GM18873 (cell line): ENCODE data around the gene DNMT3A.

Source experiments
- ATAC-seq: cut with Tn5 transposase; IDR thresholded peaks from one replicate; pipeline ENCODE4 v1.9.1; 2021; ENCODE audit warnings: mild to moderate bottlenecking, moderate library complexity, moderate number of reproducible peaks; ENCODE audit not compliant: unreplicated experiment, low FRiP score

Gene DNMT3A

DNA sequence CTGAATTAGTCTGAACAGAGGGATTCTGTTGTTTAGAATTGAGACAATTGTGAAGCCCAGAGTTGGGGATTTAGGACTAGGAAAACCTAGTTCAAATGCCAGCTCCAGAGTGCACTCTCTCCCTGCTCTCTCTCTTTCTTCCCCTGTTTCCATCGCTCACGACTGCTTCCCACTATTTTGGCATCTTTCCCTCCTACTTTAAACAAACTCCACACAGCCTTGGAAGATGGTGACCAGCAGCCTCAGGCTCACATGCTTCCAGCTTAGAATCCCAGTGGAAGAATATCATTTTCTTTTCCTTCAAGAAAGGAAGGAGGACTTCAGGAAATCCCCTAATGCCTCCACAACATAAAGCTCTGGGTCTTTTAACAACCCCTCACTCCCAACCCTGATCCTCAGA is 6.1 kb upstream of the DNMT3A start:
- no peak for ATAC-seq

- no peak for ATAC-seq
Measured at GRCh38 chr2:25347205-25347815, 5.6 kb upstream of the DNMT3A start.

DNA sequence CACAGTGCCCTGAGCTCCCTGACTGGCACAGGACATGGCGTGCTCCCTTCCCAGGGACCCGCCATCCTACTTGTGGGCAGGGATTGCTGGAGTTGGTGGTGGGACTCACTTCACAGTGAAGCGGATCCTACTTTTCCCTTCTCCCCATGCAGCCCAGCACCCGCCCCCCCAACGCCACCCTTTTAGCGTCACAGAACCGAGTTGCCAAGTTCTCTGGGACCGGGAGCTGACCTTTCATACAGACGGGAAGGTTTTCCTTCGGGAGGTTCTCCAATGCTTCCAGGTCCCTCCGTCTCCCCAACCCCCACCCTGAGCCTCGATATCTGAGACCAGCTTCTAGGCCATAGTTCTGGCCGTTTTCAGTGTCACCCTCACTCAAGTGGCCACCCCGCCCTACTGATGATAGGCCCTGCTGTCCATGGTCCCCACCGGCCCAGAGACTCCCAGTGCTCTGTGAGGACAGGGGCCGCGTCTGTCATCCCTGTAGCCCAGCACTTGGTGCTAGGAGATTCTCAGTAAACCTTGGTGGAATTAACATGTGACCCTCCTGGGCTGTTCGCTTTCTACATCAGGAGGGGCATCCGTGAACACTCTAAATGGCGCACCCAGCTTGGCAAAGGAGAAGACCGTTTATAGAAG is 1.6 kb upstream of the DNMT3A start:
- no peak for ATAC-seq

- ATAC-seq, result peak; percentile 74
Measured at GRCh38 chr2:25342372-25343186, 854 bp upstream of the DNMT3A start.

DNA sequence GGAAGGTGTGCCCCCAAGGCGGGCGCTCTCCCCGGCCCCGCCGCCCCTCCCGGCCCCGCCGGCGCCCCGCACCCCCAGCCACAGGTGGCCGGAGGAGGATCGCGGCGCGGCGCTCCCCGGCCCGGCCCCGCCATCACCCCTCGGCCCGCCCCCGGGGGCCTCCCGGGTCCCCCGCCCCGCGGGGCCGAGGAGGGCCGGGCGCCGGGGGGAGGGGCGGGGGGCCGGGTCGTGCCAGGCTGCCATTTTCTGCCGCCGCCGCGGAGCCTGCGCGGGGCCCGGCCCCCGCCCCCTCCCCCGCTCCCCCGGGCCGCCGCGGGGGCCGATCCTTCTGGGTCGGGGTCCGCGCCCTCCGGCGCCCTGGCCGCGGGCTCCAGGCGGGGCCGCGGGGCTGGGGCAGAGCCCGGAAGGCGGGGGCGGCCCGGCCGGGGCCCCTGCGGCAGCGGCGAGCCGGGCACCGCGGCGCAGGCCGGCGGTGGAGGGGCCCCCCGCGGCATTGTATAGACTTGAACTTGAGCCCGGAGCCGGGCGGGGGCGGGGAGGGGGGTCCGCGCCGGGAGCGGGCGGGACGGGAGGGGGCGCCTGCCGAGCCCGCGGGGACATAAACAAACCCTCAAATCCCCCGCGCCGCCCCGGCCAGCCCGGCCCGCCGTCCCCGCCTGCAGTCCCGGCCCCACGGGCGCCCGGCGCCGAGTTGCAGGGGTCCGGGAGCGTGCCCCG is 556 bp downstream of the DNMT3A start:
- no peak for ATAC-seq

DNA sequence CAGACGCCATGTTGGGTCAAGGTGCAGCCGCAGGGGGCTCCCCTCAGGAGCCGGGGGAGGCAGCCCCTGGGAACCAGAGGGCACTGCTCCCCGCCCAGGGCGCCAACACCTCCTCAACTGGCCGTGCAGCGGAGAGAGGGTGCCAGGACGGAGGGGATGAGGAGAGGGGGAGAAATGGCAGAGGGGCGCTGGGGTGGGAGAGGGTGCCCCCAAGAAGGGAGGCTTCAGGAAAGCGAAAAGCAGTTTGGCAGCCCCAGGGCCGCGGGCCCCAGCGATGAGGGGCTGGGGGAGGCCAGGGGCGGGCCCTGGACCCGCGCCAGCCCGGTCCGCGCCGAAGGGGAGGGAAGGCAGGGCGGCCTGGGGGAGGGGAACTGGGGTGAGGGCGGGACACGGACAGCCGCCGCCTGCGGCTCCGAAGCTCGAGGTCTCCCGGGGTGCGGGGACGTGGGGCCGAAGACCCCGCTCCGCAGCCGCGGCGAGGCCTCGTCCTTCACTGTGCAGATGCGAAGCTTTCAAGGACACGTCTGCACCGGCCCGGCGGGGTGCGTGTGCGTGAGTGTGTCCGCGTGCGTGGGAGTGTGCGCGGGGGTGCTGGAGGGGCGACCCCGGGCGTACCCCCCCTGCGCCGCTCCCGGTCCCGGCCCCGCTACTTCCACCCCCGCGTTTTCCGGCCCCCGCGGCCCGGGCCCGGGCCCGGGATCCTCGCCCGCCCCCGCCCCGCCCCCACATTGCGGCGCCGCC is 1.4 kb downstream of the DNMT3A start:
- no peak for ATAC-seq

GRCh38 chr2:25339791-25340180 is 1.9 kb downstream of the DNMT3A start:
- ATAC-seq, result no peak

DNA sequence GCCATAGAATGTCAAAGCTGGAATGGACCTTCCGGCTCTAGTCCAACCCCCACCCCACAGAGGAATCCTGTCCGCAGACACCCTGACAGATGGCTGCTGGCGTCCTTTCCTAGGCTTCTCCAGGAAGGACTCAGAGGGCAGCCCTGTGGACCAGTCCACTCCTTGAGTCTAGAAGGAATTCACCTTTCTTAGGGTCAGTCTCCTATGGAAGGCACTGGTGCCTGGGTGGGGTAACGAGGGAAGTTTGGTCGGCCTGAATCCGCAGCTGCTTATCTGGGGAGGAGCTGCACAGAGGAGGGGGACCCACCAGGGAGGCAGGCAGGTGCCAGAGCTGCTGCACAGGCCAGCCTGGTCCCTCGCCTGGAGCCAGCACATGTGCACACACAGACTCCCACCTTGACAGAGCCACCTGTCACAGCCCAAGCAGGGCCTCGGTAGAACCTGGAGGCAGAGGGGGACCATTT is 2.5 kb downstream of the DNMT3A start:
- ATAC-seq, result no peak

- ATAC-seq, result no peak
Measured at GRCh38 chr2:25338401-25338800, 3.3 kb downstream of the DNMT3A start.

GRCh38 chr2:25337891-25338290 is 3.8 kb downstream of the DNMT3A start:
- no peak for ATAC-seq

DNA sequence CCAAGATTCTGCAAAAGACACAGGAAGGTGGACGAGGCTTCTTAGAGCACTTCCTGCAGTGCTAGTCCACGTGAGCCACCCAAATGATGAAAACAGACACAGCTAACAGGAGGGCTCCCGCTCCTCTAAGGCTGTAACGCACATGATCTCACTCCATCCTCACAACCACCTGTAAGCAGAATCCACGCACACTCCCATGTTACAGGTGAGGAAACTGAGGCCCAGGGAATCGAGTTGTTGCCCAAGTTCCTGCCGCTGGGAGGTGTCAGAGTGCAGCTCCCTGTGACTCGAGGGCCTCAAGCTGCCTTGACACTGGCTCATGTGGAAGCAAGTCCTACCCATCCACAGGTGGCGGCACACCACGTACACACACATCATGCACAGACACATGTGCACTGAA is 4.4 kb downstream of the DNMT3A start:
- no peak for ATAC-seq

- ATAC-seq, result no peak
Measured at GRCh38 chr2:25336383-25336841, 5.3 kb downstream of the DNMT3A start.

GRCh38 chr2:25335971-25336370 is 5.8 kb downstream of the DNMT3A start:
- ATAC-seq, result no peak

DNA sequence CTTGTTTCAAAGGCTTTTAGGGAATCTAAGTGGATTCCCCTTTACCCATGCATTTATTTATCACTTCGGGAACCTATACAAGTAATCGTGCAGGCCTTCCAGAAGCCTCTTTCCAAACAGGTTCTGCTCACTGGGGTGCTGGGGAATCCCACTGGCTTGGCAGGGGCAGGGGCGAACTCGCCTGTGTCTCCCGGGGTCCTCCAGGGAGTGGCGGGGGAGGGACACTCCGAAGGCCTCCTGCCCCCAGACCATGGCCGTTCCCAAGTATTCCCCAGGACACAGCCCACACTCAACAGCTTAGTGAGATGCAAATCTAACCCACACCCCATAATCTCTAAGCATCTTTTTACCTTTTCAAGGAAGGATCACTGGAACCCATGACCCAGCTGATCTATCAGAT is 6.5 kb downstream of the DNMT3A start:
- ATAC-seq, result no peak

DNA sequence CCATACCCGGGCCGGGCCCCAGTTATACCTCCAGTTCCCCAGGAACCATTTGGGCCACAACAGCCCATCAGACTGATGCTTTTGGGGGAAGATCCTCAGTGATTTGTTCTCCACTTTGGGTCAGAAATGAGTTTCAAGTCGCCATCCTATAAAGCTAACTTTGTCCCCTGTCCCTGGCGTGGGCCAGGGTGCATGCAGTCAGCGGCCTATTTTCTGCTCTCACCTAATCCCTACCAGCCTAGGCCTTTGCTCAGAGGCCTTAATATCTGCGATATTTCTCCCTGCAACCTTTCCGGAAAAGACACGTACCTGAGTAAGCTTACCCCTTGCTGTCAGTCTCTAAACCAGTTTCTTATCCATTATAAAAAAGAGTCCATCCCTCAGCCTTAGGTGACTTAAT is 7.2 kb downstream of the DNMT3A start:
- no peak for ATAC-seq

- ATAC-seq, result no peak
Measured at GRCh38 chr2:25333981-25334380, 7.7 kb downstream of the DNMT3A start.

DNA sequence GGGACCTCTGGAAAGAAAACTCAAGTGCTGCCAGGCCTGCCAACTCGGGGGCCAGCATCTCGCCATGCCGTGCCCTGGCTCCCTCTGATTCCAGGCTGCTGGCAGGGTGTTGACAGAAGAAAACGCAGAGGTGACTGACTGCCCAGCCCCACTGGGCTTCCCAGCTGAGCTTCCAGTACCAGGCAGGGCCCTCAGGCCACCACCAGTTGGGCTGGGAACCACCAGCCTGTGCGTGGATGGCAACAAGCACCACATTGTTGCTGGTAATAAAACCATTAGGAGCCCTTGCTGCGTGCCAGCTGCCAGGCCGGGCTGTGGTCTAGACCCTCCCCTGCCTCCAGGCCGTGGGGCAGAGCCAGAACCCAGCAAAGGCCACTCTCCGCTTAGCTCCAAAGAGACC is 9.2 kb downstream of the DNMT3A start:
- ATAC-seq, result no peak

DNA sequence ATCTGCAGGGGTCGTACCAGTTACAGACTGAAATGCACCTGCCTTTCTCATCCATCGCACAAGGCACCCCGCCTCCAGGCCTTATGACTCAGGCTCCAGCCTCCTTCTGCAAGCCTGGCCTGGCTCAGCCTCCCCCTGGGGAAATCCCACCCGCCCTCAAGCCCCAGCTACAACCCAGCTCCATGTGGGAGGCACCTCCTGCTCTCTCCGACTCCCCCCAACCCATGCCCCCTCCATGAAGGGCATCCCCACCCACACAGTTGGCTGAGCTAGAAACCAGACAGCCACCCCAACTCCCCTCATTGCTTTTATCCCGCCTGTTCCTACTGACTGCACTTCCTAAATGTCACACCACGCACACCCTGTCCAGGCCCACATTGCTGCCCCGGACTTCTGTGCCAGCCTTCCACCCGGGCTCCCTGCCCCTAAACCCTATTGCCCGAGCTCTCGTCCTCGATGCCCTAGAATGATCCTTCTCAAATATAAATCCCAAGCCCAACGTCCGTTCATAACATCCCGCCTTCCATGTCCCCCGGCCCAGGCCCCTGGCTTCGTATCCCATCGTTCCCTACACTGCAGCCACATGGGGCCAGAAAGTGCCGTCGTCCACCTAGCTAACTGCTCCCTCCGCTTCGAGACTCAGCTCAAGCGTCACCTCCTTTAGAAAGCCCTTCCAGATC is 9.9 kb downstream of the DNMT3A start:
- no peak for ATAC-seq

GRCh38 chr2:25330937-25331336 is 10.8 kb downstream of the DNMT3A start:
- ATAC-seq, result no peak

DNA sequence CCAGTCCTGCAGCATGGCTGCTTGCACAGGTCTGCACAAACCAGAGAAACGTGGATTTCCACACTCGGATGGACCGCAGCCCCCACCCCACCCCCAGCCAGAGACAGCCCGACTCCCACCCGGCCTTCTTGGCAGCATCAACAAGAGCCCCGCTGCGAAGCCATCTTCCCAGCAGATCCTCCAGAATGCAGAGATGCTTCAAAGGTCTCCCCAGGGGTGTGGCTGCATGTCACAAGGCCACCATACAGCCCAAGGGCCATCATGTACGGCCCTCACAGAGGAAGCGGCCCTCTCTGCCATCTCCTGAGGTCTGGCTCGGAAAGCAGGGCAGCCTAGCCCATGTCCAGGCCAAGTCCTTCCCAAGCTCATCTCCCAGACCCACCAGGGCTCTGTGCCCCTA is 11.5 kb downstream of the DNMT3A start:
- ATAC-seq, result no peak
